Measurements from ENCODE around the gene RYR2. TPM values are rescaled to one million over a fixed set of nuclear protein-coding genes. Genes with fewer than 3 reads are reported as not detected.

The RYR2 gene
- total RNA-seq, 1 experiment from 2014 or later: 0.03 TPM

- CTCF ChIA-PET: no interaction called here
- H3K9me3 ChIP-seq (ENCODE audit: control insufficient read depth, insufficient read depth, low read depth, low read length): no peaks in the 10 kb centered on the region
- H3K36me3 ChIP-seq (ENCODE audit: control insufficient read depth, insufficient read depth, low read length): no peaks in the 10 kb centered on the region
- H3K4me3 ChIP-seq (ENCODE audit: low read depth in 2 of 2, low read length in 2 of 2): no peak overlapping the region
- H3K4me1 ChIP-seq (ENCODE audit: control insufficient read depth, insufficient read depth, low read length): no peaks in the 10 kb centered on the region
- H3K27ac ChIP-seq (ENCODE audit: low read length): no peak overlapping the region
- POLR2A ChIA-PET: no interaction called here
- TF ChIP-seq CTCF (IDR thresholded peaks at IDR 0.05): no peak
- TF ChIP-seq TCF7L2 (IDR thresholded peaks at IDR 0.05; ENCODE audit: low read depth, low read length): no peak
- TF ChIP-seq SIN3A (IDR thresholded peaks at IDR 0.05; ENCODE audit: borderline replicate concordance, insufficient read depth, low read depth, low read length): no peak
- TF ChIP-seq REST (IDR thresholded peaks at IDR 0.05; ENCODE audit: insufficient read depth in 1 of 2, low read depth in 2 of 2, low read length in 1 of 2): no peak
- no peak for DNase-seq (ENCODE audit: low read depth, low spot score)
- intact Hi-C loops (cut with micrococcal nuclease; ENCODE audit: unreplicated experiment) (no loop called here), in situ Hi-C loops (cut with HindIII; ENCODE audit: low pct_unique_long_range_greater_than_20kb, low sequenced_read_pairs) (no loop called here)
- H3K27me3 ChIP-seq (ENCODE audit: control insufficient read depth, insufficient read depth, low read length): no peaks in the 10 kb centered on the region
- BruUV-seq (replicated peaks): no TSS peak
- ATAC-seq: no peak
Observed at GRCh38 chr1:237411621-237412020, 369.6 kb downstream of the RYR2 start.

- TF ChIP-seq REST (IDR thresholded peaks at IDR 0.05; ENCODE audit: insufficient read depth in 1 of 2, low read depth in 2 of 2, low read length in 1 of 2): no peak
- TF ChIP-seq POLR2AphosphoS5 (IDR thresholded peaks at IDR 0.05; ENCODE audit: low read depth, low read length): no peak
- no peak for TF ChIP-seq SIN3A (IDR thresholded peaks at IDR 0.05; ENCODE audit: borderline replicate concordance, insufficient read depth, low read depth, low read length)
- no peak for TF ChIP-seq TCF7L2 (IDR thresholded peaks at IDR 0.05; ENCODE audit: low read depth, low read length)
- no peak for TF ChIP-seq CTCF (IDR thresholded peaks at IDR 0.05)
- intact Hi-C loops (cut with micrococcal nuclease; ENCODE audit: unreplicated experiment) (no loop called here), in situ Hi-C loops (cut with HindIII; ENCODE audit: low pct_unique_long_range_greater_than_20kb, low sequenced_read_pairs) (no loop called here)
- BruUV-seq (replicated peaks): no TSS peak
- H3K27me3 ChIP-seq (ENCODE audit: control insufficient read depth, insufficient read depth, low read length): no peaks in the 10 kb centered on the region
- H3K4me1 ChIP-seq (ENCODE audit: control insufficient read depth, insufficient read depth, low read length): no peaks in the 10 kb centered on the region
- no peak overlapping the region for H3K27ac ChIP-seq (ENCODE audit: low read length)
- no peak for ATAC-seq
- no peaks in the 10 kb centered on the region for H3K36me3 ChIP-seq (ENCODE audit: control insufficient read depth, insufficient read depth, low read length)
- H3K9me3 ChIP-seq (ENCODE audit: control insufficient read depth, insufficient read depth, low read depth, low read length): no peaks in the 10 kb centered on the region
- ChIA-PET CTCF (no interaction called here), POLR2A (no interaction called here)
- H3K4me3 ChIP-seq (ENCODE audit: low read depth in 2 of 2, low read length in 2 of 2): no peak overlapping the region
- DNase-seq (ENCODE audit: low read depth, low spot score): no peak
Observed at GRCh38 chr1:237416924-237417655, 375.1 kb downstream of the RYR2 start.

Measured in Panc1 (cell line).